Measurements from ENCODE around the gene SLC25A39. TPM values are rescaled to one million over a fixed set of nuclear protein-coding genes. Genes with fewer than 3 reads are reported as not detected.

Gene SLC25A39
- total RNA-seq, 2 experiments from 2014 or later: 171 to 176 TPM

DNA sequence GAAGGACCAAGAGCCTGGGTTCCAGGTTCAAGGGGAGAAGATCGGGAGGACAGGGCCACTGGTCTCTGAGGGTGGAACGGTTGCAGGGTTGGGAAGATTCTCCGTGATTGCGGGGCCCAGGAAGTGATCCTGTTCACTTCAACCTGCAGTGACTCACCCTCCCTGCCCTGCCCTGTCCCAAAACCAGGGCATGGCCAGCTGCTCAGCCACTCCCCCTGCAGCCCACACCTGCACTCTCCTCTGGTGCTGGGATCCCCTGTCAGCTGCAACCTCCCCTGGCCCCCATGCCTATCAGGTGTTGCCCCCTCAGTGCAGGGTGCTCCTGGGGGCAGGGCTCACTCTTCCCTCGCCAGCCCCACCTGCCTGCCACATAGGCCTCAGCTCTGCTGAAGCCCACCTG, 15.2 kb downstream of the SLC25A39 start:
- ChIA-PET POLR2A (no interaction called here), CTCF (no interaction called here)

DNA sequence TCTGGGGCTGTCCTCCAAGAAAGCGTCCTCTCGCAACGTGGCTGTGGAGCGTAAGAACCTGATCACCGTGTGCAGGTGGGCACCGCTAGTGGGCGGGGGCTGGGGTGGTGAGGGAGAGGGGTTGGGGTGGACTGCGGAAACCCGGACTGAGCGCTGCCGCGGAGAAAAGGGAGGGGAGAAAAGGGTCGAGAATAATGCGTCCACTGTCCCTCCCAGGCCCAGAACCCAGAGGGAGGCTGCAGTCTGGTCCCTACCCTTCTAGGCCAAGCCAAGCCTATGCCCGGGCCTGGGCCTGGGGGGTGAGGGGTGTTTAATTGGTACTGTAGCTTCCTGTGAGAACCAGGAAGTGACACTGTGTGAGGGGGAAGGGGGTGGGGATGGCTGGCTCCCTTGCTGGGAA, 15.8 kb downstream of the SLC25A39 start:
- ChIA-PET POLR2A (interaction anchor here (1.0 kb wide), 1 partner anchor 88 kb away, joined by 4 read pairs; no protein-coding TSS in a partner anchor), CTCF (interaction anchor here (0.7 kb wide), 1 partner anchor 88 kb away, joined by 3 read pairs; no protein-coding TSS in a partner anchor)

DNA sequence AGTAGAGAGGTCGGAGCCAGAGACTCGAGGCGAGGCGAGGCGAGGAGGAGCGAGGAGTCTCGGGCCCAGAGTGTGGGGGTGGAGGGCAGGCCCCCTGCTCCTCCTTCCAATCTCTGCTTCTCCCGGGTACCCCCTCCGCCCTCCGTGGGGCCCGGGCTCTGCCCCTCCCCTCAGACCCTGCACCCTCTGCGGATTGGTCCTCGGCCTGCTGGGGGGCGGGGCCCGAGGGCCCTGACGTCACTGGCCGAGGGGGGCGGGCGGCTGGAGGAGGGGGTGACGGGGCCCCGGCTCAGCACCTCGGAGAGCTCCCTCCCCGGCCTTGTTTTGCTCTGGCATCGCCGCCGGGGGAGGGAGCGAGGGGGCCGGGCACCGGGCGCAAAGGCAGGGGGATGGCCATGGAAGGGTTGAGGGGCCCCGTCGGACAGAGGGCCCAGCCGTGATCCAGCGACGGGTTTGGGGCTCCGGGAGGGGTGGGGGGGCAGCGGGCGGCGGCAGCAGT, 16.3 kb downstream of the SLC25A39 start, which contains the start of gene RUNDC3A:
RUNDC3A (plus strand) TSS at position 282 of the 499 bp plus-strand sequence. CDS start 232 bp downstream, outside the sequence.
- ChIA-PET POLR2A (interaction anchor here (0.6 to 1.0 kb wide), 2 partner anchors 87 to 90 kb away, joined by 3 to 4 read pairs; no protein-coding TSS in a partner anchor), CTCF (interaction anchor here (0.7 kb wide), 1 partner anchor 87 kb away, joined by 3 read pairs; no protein-coding TSS in a partner anchor)

DNA sequence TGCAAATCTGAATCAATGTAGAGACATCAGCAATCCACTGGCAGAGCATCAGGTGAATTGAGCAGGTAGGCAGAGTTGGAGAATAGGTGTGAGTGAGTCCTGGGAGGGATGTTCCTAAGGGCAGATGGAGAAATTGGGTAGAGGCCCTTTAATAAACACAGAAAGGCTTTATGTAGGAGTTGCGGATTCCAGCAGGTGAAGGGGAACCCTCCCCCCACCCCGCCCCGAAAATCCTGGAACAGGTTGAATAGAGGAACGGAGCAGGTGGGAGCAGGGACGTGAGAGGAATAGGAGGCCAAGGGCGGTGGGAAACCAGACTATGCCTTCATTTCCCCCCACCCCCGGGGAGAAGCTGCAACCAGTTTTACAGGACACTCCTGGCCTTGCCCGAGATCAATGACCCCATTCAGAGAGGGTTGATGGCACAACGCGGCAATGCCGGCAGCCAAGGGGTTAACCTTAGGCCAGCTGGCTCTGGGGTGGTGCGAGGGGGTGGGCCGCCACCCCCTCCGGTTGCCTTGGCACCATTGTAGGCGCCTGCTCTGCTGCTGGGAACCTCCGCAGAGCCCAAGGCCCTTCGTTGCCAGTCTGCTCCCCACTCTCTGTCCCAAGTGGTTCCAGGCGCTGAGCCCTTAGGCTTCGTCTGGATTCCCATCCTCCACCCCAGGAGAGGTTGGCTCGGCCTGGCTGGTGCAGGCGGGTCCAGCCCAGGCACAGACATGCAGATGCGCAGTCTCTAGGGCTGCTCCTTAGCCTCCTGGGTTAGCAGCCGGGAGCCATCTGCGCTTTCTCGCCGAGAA, 17.0 kb downstream of the SLC25A39 start:
- ChIA-PET POLR2A (interaction anchor here (0.6 to 1.0 kb wide), 2 partner anchors 86 to 89 kb away, joined by 3 to 4 read pairs; no protein-coding TSS in a partner anchor), CTCF (no interaction called here)

DNA sequence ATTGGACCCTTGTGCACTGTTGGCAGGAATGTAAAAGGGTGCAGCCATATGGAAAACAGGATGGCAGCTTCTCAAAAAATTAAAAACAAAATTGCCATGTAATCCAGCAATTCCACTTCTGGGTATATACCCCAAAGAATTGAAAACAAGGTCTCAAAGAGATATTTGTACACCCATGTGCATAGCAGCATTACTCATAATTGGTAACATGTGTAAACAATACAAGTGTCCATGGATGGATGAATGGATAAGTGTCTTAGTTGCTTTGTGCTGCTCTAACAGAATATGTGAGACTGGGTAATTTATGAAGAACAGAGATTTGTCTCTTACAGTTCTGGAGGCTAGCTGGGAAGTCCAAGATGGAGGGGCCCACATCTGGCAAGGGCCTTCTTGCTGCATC, 20.0 kb downstream of the SLC25A39 start:
- ChIA-PET CTCF (interaction anchor here (0.9 kb wide), 1 partner anchor 83 kb away, joined by 3 read pairs; no protein-coding TSS in a partner anchor), POLR2A (no interaction called here)

DNA sequence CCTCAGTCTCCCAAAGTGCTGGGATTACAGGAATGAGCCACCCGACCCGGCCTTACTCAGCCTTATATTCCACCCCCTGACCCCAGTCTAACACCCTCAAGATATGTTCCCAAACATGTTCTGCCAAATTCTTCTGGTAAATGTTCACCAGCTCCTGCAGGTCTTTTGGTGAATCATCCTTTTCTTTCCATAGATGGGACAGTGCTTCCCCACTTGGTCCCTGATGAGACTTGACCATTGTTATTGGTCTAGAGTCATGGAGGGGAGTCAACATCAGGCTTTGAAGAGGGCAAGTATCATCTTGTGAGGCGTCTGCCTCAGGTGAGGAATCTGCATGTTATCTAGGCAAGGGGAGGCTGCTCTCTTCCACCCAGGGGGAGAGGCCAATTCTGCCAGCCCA, 26.6 kb downstream of the SLC25A39 start:
- CTCF ChIA-PET: no interaction called here

DNA sequence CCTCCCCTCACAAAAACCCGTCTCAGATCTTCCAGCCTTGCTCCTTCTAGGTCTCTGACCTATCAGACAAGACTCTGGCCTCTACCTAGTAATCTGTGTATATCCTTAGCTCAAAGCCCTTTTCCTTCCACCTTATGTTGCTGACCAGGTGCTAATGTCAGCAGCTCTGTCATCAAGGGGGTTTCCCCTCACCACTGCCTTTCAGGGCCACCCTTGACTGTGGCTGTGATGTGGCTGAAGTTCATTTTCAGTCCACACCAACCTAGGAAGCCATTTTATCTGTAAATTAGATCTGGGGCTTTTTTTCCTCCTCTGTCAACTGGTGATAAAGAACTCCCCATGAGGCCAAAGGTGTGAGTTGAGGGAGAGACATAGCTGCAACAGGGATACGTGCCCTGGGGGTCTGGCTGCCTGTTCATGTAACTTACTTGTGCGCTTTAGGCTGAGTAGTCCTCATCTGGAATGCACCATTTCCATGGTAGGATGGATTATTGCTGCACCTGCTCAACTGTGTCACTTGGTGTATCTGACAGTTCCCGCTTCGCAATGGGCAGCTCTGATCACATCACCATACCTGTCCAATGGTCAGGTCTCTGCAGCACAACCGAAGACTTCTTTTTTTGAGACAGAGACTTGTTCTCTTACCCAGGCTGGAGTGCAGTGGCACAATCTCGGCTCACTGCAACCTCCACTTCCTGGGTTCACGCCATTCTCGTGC, 31.0 kb downstream of the SLC25A39 start:
- ChIA-PET CTCF (interaction anchor here (0.5 kb wide), 2 partner anchors 47 to 910 kb away, joined by 3 read pairs; no protein-coding TSS in a partner anchor), POLR2A (no interaction called here)

More for the DNA sequence above, 26.6 kb downstream of the SLC25A39 start:
- POLR2A ChIA-PET: no interaction called here

DNA sequence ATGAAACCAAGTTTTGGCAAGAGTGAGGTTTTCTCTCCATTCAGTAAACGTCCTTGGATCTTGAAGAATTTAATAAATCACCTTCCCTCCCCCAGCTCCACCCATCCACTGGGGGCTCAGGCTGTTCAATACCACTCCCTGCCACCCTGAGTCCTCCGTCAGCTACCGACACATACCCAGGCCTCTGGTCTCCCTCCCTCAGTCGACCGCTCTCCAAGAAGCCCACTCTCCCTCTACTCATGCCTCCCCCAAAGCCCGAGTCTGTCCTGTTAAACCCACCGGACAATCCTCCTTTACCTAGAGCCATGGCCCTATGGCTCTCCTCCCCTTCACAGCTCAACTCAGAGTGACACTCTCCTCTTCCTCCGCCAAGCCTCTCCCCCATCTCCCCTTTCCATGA, 37.0 kb downstream of the SLC25A39 start:
- POLR2A ChIA-PET: no interaction called here

DNA sequence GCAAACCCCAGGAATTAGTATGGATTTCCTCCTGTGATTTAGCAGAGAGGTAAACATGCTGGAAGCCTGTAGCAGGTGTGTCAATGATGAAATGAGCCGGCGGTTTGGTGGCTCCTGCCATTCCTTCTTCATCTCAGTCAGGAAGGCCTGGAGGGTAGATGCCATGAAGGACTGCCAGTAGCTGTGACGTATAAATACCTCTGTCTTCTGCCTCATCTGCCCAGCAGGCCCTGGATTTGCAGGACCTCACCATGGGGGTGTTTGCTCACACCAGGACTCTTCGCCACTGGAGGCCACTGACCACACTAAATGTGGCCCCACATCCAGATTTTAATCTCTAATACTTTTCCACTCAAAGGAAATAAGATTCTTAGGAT, 40.6 kb downstream of the SLC25A39 start:
- CTCF ChIA-PET: no interaction called here
- POLR2A ChIA-PET: no interaction called here

More for the DNA sequence above, 37.0 kb downstream of the SLC25A39 start:
- CTCF ChIA-PET: no interaction called here

DNA sequence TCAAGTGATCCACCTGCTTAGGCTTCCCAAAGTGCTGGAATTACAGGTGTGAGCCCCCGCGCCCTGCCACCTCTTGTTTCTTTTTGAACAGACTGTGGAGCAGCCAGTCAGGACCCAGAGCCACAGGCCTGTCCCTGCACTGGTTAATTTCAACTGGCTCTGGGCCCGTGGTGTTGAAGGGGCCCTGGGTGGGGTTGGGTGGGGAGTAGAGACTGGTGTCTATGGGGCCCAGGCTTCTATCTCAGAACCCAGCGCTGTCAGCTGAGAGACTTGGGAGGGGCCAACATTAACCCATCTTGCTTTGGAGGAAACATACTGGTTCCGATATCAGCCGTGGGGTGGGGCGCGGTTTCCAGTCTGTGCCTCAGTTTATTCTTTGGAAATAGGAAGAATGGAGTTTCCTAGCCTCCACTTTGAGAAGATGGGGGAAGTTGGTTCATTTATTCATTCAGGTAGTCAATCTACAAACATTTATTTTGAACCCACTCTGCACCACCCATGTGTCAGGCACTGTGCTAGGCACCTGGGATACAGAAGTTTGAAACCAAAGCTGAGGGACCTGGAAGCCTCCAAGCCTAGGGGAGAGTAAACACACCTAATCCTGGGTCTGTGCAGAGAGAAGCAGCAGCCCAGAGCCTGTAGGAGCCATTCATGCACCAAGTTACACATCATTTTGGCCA, 41.1 kb downstream of the SLC25A39 start:
- CTCF ChIA-PET: no interaction called here
- POLR2A ChIA-PET: no interaction called here

DNA sequence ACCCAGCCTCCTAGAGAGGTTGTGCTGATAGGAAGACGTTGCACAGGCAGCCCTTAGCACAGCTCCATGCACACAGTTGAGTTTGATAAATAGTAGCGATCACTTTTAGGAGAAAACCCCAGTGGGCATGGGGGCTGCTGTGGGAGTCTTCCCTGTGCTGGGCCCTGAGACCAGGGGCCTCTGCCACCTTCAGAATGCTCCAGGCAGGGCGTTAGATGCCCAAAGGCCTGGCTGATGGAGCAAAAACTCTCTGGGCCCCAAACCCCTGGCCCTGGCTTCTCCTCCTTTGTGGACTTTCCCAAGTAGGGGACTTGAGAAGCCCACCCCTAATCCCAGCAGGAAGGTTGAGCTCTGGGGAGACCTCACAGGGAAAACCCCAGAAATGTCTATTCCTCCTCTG, 42.4 kb downstream of the SLC25A39 start:
- POLR2A ChIA-PET: no interaction called here
- CTCF ChIA-PET: no interaction called here

DNA sequence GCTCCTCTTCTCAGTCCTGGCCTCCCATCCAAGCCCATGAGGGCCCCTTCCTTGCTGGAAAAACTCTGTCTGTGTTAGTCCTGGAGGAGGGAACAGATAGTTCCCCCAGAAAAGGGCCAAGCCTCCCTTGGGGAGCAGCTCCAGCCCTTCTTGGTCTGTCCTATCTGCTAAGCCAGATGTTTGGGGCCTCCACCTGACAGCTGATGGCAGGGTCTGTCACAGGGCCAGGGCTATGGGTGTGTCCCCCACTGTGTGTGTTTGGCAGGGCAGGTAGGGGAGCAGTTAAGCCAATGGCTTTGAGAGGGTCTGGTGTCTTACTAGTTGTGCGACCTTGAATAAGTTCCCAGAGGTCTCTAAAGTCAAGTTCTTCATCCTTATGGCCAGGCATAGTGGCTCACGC, 43.1 kb downstream of the SLC25A39 start:
- ChIA-PET POLR2A (no interaction called here), CTCF (interaction anchor here (0.6 kb wide), 1 partner anchor 236 kb away, joined by 5 read pairs; no protein-coding TSS in a partner anchor)

DNA sequence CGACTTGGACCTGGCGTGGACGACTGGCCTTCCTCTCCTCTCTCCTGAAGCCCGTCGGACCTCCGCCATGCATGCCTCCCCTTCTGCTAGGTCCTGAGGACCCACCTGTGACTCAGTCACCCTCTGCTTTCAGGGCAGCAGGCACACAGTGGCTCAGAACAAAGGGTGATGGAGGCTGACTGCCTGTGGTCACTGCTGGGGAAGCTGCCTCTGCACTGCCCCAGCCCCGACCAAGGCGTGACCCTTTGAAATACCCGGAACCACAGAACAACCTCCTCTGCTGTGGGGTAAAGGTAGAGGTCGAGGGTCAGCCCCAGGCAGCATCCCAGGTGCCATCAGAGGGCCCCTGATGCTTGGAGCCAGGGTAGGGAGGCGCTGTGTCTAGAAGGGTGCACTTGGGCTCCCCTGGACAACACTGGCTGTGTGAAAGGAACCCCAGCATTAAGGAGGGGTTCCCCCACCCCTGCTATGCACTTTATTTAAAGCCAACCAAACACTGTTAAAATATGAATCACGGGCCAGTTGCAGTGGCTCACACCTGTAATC, 44.2 kb downstream of the SLC25A39 start:
- ChIA-PET CTCF (interaction anchor here (0.6 kb wide), 1 partner anchor 9 kb away, joined by 4 read pairs; no protein-coding TSS in a partner anchor), POLR2A (no interaction called here)

DNA sequence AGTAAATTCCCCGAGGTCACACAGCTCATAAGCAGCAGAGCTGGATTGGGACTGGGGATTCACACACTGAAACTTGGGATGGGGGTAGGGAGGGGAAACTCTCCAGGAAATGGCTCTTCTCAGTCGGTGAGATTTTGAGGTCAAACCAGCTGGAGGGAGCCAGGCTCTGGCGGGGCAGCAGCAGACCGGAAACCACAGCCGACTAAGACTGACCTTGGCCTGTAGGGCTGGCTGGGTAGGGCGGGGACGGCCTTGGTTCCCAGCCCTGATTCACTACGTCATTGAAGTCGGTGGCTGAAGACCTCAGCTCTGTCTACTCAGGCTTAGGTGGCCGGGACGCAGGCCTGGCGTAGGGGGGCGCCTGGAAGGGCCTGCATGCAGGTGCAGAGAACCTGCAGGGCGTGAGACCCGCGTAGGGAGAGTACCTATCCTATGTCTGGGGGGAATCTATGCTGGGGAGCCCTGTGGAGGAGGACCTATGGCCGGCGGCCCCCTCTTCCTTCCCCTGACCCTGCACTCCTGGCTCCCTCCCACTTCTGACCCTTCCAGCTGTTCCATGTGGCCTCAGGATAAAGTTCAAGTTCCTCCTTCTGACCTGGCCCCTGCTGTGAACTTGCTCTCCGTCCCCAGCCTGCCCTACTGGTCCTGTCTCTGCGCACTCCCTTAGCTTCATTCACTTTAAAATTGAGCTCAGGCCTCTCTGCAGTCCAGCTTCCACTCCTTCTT, 44.8 kb downstream of the SLC25A39 start:
- ChIA-PET POLR2A (no interaction called here), CTCF (interaction anchor here (0.6 kb wide), 1 partner anchor 10 kb away, joined by 4 read pairs; no protein-coding TSS in a partner anchor)

DNA sequence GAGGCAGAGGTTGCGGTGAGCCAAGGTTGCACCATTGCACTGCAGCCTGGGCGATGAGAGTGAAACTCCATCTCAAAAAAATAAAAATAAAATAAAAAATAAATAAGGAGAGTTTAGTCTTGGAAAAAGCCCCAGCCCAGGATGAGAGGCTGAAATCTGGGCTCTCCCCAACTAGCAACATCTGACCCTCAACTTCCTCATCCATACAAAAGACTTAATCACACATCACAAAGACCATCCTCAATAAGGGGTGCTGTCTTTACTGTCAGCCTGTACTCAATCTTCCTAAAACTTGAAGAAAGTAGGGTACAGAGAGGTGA, 45.3 kb downstream of the SLC25A39 start:
- CTCF ChIA-PET: no interaction called here

DNA sequence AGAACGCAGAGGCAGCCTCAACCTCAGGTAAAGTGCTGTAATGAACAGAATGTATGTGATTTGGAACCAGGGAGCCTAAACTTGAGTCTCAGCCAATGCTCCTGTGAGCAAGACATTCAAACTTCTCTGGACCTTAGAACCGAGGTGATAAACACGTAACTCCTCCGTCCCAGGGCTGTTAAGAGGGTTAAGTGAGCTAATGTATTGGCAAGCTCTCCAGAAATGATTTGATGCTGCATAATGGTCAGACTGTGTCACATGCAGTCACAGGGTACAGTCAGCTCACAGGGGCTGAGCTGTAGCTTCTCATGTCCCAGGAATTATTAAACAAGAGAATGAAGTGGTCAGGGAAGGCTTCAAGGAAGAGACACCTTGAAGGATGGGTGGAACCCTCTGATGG, 46.6 kb downstream of the SLC25A39 start:
- ChIA-PET CTCF (interaction anchor here (0.9 kb wide), 1 partner anchor 64 kb away, joined by 3 read pairs; no protein-coding TSS in a partner anchor), POLR2A (no interaction called here)

More for the DNA sequence above, 45.3 kb downstream of the SLC25A39 start:
- POLR2A ChIA-PET: no interaction called here

DNA sequence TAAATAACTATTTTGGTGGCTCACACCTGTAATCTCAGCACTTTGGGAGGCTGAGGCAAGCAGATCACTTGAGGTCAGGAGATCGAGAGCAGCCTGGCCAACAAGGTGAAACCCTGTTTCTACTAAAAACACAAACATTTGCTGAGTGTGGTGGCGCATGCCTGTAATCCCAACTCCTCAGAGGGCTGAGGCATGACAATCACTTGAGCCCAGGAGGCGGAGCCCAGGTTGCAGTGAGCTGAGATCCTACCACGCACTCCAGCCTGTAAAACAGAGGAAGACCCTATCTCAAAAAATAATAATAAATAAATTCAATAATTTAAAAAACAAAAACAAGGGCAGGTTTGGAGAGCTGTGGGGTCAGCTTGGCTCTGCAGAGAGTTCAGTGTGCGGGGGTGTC, 51.0 kb downstream of the SLC25A39 start:
- POLR2A ChIA-PET: no interaction called here
- CTCF ChIA-PET: interaction anchor here (1.4 kb wide), 1 partner anchor 64 kb away, joined by 3 read pairs; no protein-coding TSS in a partner anchor

DNA sequence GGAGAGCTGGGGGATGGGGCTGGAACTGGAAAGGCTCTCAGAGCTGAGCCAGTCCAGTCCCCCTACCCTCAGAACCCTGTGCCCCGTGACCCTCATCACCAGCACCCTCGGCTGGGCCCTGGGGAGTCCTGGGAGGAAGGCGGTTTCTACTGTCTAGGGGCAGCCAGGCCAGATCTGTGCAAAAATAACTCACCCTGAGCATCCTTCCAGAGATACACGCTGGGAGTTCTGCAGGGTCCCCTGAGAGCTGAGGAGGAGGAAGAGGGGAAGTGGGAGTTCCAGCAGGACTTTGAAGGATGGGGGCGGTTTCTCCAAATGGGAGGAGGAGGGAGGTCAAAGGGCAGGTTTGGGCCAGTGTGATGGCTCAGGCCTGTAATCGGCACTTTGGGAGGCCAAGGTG, 51.7 kb downstream of the SLC25A39 start:
- POLR2A ChIA-PET: no interaction called here
- CTCF ChIA-PET: interaction anchor here (1.4 kb wide), 1 partner anchor 63 kb away, joined by 3 read pairs; no protein-coding TSS in a partner anchor

Data from activated CD8-positive, alpha-beta memory T cell treated with anti-CD3 and anti-CD28 coated beads for 36 hours (primary cell).